Activated T-cell treated with anti-CD3 and anti-CD28 coated beads, Interleukin-2, amount 50 U/mL, for 24 hours (primary cell): Measurements from ENCODE around the gene STAT4.

Experiments used
- DNase-seq: peaks from one replicate; pipeline ENCODE4 v3.0.0-alpha.2; 2020
- H3K27ac Mint-ChIP-seq: 2 replicates; pipeline ENCODE4 v1.8.0; 2020; ENCODE audit warnings: mild to moderate bottlenecking, mixed read lengths
- H3K27me3 Mint-ChIP-seq: 2 replicates; pipeline ENCODE4 v1.8.0; 2020; ENCODE audit warnings: mixed read lengths
- H3K36me3 Mint-ChIP-seq: 2 replicates; pipeline ENCODE4 v1.8.0; 2020; ENCODE audit warnings: low read depth, mixed read lengths
- H3K4me1 Mint-ChIP-seq: 2 replicates; pipeline ENCODE4 v1.8.0; 2020; ENCODE audit warnings: low read depth, mixed read lengths
- H3K4me3 Mint-ChIP-seq: 2 replicates; pipeline ENCODE4 v1.8.0; 2020; ENCODE audit warnings: mild to moderate bottlenecking, moderate library complexity, mixed read lengths
- H3K9me3 Mint-ChIP-seq: 2 replicates; pipeline ENCODE4 v1.8.0; 2020; ENCODE audit warnings: mixed read lengths

STAT4 gene

GRCh38 chr2:191180713-191181112 lies 29.9 kb upstream of the STAT4 start:
- DNase-seq: no peak
- no peaks in the 10 kb centered on the region for H3K27me3 Mint-ChIP-seq
- H3K4me1 Mint-ChIP-seq: peaks cover 22% of the 10 kb centered on the region
- no peaks in the 10 kb centered on the region for H3K36me3 Mint-ChIP-seq
- no peaks in the 10 kb centered on the region for H3K9me3 Mint-ChIP-seq
- H3K4me3 Mint-ChIP-seq: no peak overlapping the region
- no peak overlapping the region for H3K27ac Mint-ChIP-seq

GRCh38 chr2:191180276-191180675 lies 29.5 kb upstream of the STAT4 start:
- no peak for DNase-seq
- H3K4me1 Mint-ChIP-seq: peaks cover 26% of the 10 kb centered on the region
- no peaks in the 10 kb centered on the region for H3K9me3 Mint-ChIP-seq
- H3K27me3 Mint-ChIP-seq: no peaks in the 10 kb centered on the region
- no peaks in the 10 kb centered on the region for H3K36me3 Mint-ChIP-seq
- H3K4me3 Mint-ChIP-seq: no peak overlapping the region
- no peak overlapping the region for H3K27ac Mint-ChIP-seq

- Mint-ChIP-seq H3K4me1 (peaks cover 35% of the 10 kb centered on the region), H3K4me3 (no peak overlapping the region), H3K9me3 (no peaks in the 10 kb centered on the region), H3K36me3 (no peaks in the 10 kb centered on the region), H3K27ac (no peak overlapping the region), H3K27me3 (no peaks in the 10 kb centered on the region)
- no peak for DNase-seq
These were observed 28.2 kb upstream of the STAT4 start for GRCh38 chr2:191178806-191179514.

- no peak for DNase-seq
- Mint-ChIP-seq H3K27me3 (no peaks in the 10 kb centered on the region), H3K4me3 (no peak overlapping the region), H3K9me3 (no peaks in the 10 kb centered on the region), H3K36me3 (no peaks in the 10 kb centered on the region), H3K4me1 (peaks cover 41% of the 10 kb centered on the region), H3K27ac (no peak overlapping the region)
These were observed 27.2 kb upstream of the STAT4 start for GRCh38 chr2:191177751-191178736.

- no peak overlapping the region for H3K27ac Mint-ChIP-seq
- H3K4me3 Mint-ChIP-seq: no peak overlapping the region
- H3K27me3 Mint-ChIP-seq: no peaks in the 10 kb centered on the region
- DNase-seq: no peak
- H3K4me1 Mint-ChIP-seq: peaks cover 52% of the 10 kb centered on the region
- no peaks in the 10 kb centered on the region for H3K36me3 Mint-ChIP-seq
- no peaks in the 10 kb centered on the region for H3K9me3 Mint-ChIP-seq
These were observed 26.1 kb upstream of the STAT4 start for GRCh38 chr2:191176801-191177438.

GRCh38 chr2:191176305-191176704 lies 25.5 kb upstream of the STAT4 start:
- Mint-ChIP-seq H3K27me3 (no peaks in the 10 kb centered on the region), H3K27ac (no peak overlapping the region), H3K36me3 (no peaks in the 10 kb centered on the region), H3K9me3 (no peaks in the 10 kb centered on the region), H3K4me3 (no peak overlapping the region), H3K4me1 (peaks cover 58% of the 10 kb centered on the region)
- DNase-seq: no peak

GRCh38 chr2:191174442-191174841 lies 23.6 kb upstream of the STAT4 start:
- no peaks in the 10 kb centered on the region for H3K27me3 Mint-ChIP-seq
- peaks cover 66% of the 10 kb centered on the region for H3K4me1 Mint-ChIP-seq
- no peaks in the 10 kb centered on the region for H3K36me3 Mint-ChIP-seq
- no peak overlapping the region for H3K27ac Mint-ChIP-seq
- DNase-seq: no peak
- H3K9me3 Mint-ChIP-seq: no peaks in the 10 kb centered on the region
- no peak overlapping the region for H3K4me3 Mint-ChIP-seq

- DNase-seq: no peak
- Mint-ChIP-seq H3K27me3 (no peaks in the 10 kb centered on the region), H3K4me1 (peaks cover 74% of the 10 kb centered on the region), H3K27ac (no peak overlapping the region), H3K4me3 (no peak overlapping the region), H3K9me3 (no peaks in the 10 kb centered on the region), H3K36me3 (no peaks in the 10 kb centered on the region)
These were observed 22.4 kb upstream of the STAT4 start for GRCh38 chr2:191173206-191173605.

- DNase-seq: no peak
- Mint-ChIP-seq H3K4me3 (peak overlapping the region; percentile 5), H3K4me1 (peaks cover 78% of the 10 kb centered on the region), H3K27me3 (no peaks in the 10 kb centered on the region), H3K9me3 (no peaks in the 10 kb centered on the region), H3K36me3 (no peaks in the 10 kb centered on the region), H3K27ac (peak overlapping the region; percentile 92)
These were observed 21.0 kb upstream of the STAT4 start for GRCh38 chr2:191171708-191172355.

GRCh38 chr2:191171286-191171685 lies 20.5 kb upstream of the STAT4 start:
- no peaks in the 10 kb centered on the region for H3K36me3 Mint-ChIP-seq
- no peaks in the 10 kb centered on the region for H3K9me3 Mint-ChIP-seq
- H3K4me3 Mint-ChIP-seq: peak overlapping the region; percentile 5
- H3K27me3 Mint-ChIP-seq: no peaks in the 10 kb centered on the region
- H3K27ac Mint-ChIP-seq: peak overlapping the region; percentile 92
- H3K4me1 Mint-ChIP-seq: peaks cover 74% of the 10 kb centered on the region
- DNase-seq: no peak

- H3K27me3 Mint-ChIP-seq: no peaks in the 10 kb centered on the region
- no peaks in the 10 kb centered on the region for H3K9me3 Mint-ChIP-seq
- H3K4me3 Mint-ChIP-seq: peak overlapping the region; percentile 4
- peaks cover 69% of the 10 kb centered on the region for H3K4me1 Mint-ChIP-seq
- no peak for DNase-seq
- peak overlapping the region; percentile 92 for H3K27ac Mint-ChIP-seq
- H3K36me3 Mint-ChIP-seq: no peaks in the 10 kb centered on the region
These were observed 20.0 kb upstream of the STAT4 start for GRCh38 chr2:191170773-191171172.

- H3K4me3 Mint-ChIP-seq: no peak overlapping the region
- peaks cover 66% of the 10 kb centered on the region for H3K4me1 Mint-ChIP-seq
- peak overlapping the region; percentile 60 for H3K27ac Mint-ChIP-seq
- no peaks in the 10 kb centered on the region for H3K9me3 Mint-ChIP-seq
- H3K27me3 Mint-ChIP-seq: no peaks in the 10 kb centered on the region
- H3K36me3 Mint-ChIP-seq: no peaks in the 10 kb centered on the region
- DNase-seq: no peak
These were observed 19.5 kb upstream of the STAT4 start for GRCh38 chr2:191170301-191170636.

- Mint-ChIP-seq H3K36me3 (no peaks in the 10 kb centered on the region), H3K27ac (peak overlapping the region; percentile 60), H3K9me3 (no peaks in the 10 kb centered on the region), H3K27me3 (no peaks in the 10 kb centered on the region), H3K4me1 (peaks cover 68% of the 10 kb centered on the region), H3K4me3 (no peak overlapping the region)
- no peak for DNase-seq
These were observed 18.9 kb upstream of the STAT4 start for GRCh38 chr2:191169456-191170300.

GRCh38 chr2:191167766-191168165 lies 17.0 kb upstream of the STAT4 start:
- no peaks in the 10 kb centered on the region for H3K36me3 Mint-ChIP-seq
- H3K27ac Mint-ChIP-seq: no peak overlapping the region
- DNase-seq: no peak
- no peak overlapping the region for H3K4me3 Mint-ChIP-seq
- H3K27me3 Mint-ChIP-seq: no peaks in the 10 kb centered on the region
- H3K9me3 Mint-ChIP-seq: no peaks in the 10 kb centered on the region
- peaks cover 52% of the 10 kb centered on the region for H3K4me1 Mint-ChIP-seq
